Eye (tissue), 1 donor: ENCODE measurements around the gene CAPNS1.

Experiments used
- DNase-seq: peaks from one replicate; pipeline ENCODE4 v3.0.0-alpha.2; 2015

The CAPNS1 gene

GRCh38 chr19:36139473-36140303 is at the start of gene CAPNS1:
TSS of gene CAPNS1 (plus strand) at chr19:36140066. CDS start at chr19:36141012, 946 bp downstream.
- peak; percentile 99 for DNase-seq

GRCh38 chr19:36090910-36091695 is 48.8 kb upstream of the CAPNS1 start:
- no peak for DNase-seq

- no peak for DNase-seq
These were observed 47.3 kb upstream of the CAPNS1 start for GRCh38 chr19:36092566-36092965.

- DNase-seq = no peak
These were observed 46.7 kb upstream of the CAPNS1 start for GRCh38 chr19:36093146-36093662.

- no peak for DNase-seq
These were observed 46.2 kb upstream of the CAPNS1 start for GRCh38 chr19:36093687-36094086.

- DNase-seq = no peak
These were observed 42.8 kb upstream of the CAPNS1 start for GRCh38 chr19:36097036-36097435.

- no peak for DNase-seq
These were observed 40.6 kb upstream of the CAPNS1 start for GRCh38 chr19:36099166-36099785.

- no peak for DNase-seq
These were observed 39.4 kb upstream of the CAPNS1 start for GRCh38 chr19:36100476-36100875.

- DNase-seq = no peak
These were observed 38.1 kb upstream of the CAPNS1 start for GRCh38 chr19:36101550-36102327.

- no peak for DNase-seq
These were observed 36.7 kb upstream of the CAPNS1 start for GRCh38 chr19:36103040-36103626.

- no peak for DNase-seq
These were observed 35.9 kb upstream of the CAPNS1 start for GRCh38 chr19:36103842-36104552.

GRCh38 chr19:36106441-36106840 is 33.4 kb upstream of the CAPNS1 start:
- DNase-seq = no peak

GRCh38 chr19:36106991-36107390 is 32.9 kb upstream of the CAPNS1 start:
- DNase-seq = no peak

- no peak for DNase-seq
These were observed 31.2 kb upstream of the CAPNS1 start for GRCh38 chr19:36108684-36109083.

- DNase-seq = no peak
These were observed 29.2 kb upstream of the CAPNS1 start, which contains the start of gene OVOL3 for GRCh38 chr19:36110487-36111199. TSS of gene OVOL3 (plus strand) at chr19:36111143. CDS start at chr19:36111203, 60 bp downstream.

GRCh38 chr19:36111200-36111539 is 28.7 kb upstream of the CAPNS1 start:
- no peak for DNase-seq

GRCh38 chr19:36112678-36113077 is 27.2 kb upstream of the CAPNS1 start:
- no peak for DNase-seq

GRCh38 chr19:36113425-36113824 is 26.4 kb upstream of the CAPNS1 start:
- no peak for DNase-seq

GRCh38 chr19:36113894-36114720 is 25.8 kb upstream of the CAPNS1 start:
- DNase-seq = no peak
